GM23338 (cell line): Measurements from ENCODE around the gene SIK2.

Experiments
- CREB1 ChIP-seq: fragments of 250-450 bp; sonication (Bioruptor Pico); IDR thresholded peaks from 2 replicates; pipeline ENCODE4 v1.5.0; 2020; ENCODE audit warnings: low read depth, mild to moderate bottlenecking, moderate library complexity
- EZH2phosphoT487 ChIP-seq: fragments of 200-600 bp; sonication (generic); IDR thresholded peaks from one replicate; pipeline ENCODE4 v1.8.1; 2018; ENCODE audit warnings: antibody characterized with exemption; ENCODE audit not compliant: unreplicated experiment
- STAT1 ChIP-seq: IDR thresholded peaks from one replicate; pipeline ENCODE4 v1.6.1; 2016; ENCODE audit warnings: antibody characterized with exemption; ENCODE audit not compliant: unreplicated experiment
- TF ChIP-seq, protein P1 (sequence below), 2 experiments: fragments of 200-600 bp in 1 of 2; sonication (generic) in 1 of 2; conservative IDR thresholded peaks; 2 replicates each; pipeline versions ENCODE4 v1.5.1 to v1.6.1; 2016 to 2017; ENCODE audit warnings: antibody characterized with exemption in 2 of 2, low read depth in 2 of 2, mild to moderate bottlenecking in 2 of 2, moderate library complexity in 1 of 2
- TF ChIP-seq, protein P2 (sequence below): IDR thresholded peaks from one replicate; pipeline ENCODE4 v1.6.1; 2018; ENCODE audit warnings: antibody characterized with exemption; ENCODE audit not compliant: unreplicated experiment

DNA sequence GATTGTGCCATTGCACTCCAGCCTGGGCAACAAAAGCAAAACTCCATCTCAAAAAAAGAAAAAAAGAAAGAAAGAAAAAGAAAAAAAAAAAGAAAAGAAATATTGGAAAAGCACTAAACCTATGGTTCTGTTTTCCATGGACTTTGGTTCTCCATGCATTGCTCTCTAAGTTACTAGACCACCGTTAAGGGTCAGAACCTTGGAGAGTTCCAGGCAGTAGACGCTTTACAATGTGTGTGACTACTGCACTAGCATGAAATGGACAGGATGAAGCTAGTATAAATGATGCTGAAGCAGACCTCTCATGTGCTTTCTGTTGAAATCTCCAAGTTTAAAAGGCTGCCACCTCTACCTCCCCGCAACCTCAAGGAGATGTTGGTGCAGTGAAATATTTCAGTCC, 63.5 kb downstream of the SIK2 start:
- TF ChIP-seq, protein P1, sequence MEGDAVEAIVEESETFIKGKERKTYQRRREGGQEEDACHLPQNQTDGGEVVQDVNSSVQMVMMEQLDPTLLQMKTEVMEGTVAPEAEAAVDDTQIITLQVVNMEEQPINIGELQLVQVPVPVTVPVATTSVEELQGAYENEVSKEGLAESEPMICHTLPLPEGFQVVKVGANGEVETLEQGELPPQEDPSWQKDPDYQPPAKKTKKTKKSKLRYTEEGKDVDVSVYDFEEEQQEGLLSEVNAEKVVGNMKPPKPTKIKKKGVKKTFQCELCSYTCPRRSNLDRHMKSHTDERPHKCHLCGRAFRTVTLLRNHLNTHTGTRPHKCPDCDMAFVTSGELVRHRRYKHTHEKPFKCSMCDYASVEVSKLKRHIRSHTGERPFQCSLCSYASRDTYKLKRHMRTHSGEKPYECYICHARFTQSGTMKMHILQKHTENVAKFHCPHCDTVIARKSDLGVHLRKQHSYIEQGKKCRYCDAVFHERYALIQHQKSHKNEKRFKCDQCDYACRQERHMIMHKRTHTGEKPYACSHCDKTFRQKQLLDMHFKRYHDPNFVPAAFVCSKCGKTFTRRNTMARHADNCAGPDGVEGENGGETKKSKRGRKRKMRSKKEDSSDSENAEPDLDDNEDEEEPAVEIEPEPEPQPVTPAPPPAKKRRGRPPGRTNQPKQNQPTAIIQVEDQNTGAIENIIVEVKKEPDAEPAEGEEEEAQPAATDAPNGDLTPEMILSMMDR (conservative IDR thresholded peaks at IDR 0.05; ENCODE audit: low read depth in 2 of 2), result no peak
- no peak for TF ChIP-seq STAT1
- TF ChIP-seq EZH2phosphoT487, result no peak
- TF ChIP-seq, protein P2, sequence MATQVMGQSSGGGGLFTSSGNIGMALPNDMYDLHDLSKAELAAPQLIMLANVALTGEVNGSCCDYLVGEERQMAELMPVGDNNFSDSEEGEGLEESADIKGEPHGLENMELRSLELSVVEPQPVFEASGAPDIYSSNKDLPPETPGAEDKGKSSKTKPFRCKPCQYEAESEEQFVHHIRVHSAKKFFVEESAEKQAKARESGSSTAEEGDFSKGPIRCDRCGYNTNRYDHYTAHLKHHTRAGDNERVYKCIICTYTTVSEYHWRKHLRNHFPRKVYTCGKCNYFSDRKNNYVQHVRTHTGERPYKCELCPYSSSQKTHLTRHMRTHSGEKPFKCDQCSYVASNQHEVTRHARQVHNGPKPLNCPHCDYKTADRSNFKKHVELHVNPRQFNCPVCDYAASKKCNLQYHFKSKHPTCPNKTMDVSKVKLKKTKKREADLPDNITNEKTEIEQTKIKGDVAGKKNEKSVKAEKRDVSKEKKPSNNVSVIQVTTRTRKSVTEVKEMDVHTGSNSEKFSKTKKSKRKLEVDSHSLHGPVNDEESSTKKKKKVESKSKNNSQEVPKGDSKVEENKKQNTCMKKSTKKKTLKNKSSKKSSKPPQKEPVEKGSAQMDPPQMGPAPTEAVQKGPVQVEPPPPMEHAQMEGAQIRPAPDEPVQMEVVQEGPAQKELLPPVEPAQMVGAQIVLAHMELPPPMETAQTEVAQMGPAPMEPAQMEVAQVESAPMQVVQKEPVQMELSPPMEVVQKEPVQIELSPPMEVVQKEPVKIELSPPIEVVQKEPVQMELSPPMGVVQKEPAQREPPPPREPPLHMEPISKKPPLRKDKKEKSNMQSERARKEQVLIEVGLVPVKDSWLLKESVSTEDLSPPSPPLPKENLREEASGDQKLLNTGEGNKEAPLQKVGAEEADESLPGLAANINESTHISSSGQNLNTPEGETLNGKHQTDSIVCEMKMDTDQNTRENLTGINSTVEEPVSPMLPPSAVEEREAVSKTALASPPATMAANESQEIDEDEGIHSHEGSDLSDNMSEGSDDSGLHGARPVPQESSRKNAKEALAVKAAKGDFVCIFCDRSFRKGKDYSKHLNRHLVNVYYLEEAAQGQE, result peak; percentile 81
- no peak for TF ChIP-seq CREB1
